BLaER1 (cell line): ENCODE data around the gene ADAM22.

Experiments used
- H3K27ac ChIP-seq: shearing (Covaris generic); formaldehyde crosslinking; 2 replicates; pipeline ENCODE4 v1.8.1; 2022
- H3K27me3 ChIP-seq: shearing (Covaris generic); formaldehyde crosslinking; 2 replicates; pipeline ENCODE4 v1.8.1; 2022
- H3K36me3 ChIP-seq: shearing (Covaris generic); formaldehyde crosslinking; 2 replicates; pipeline ENCODE4 v1.8.1; 2022
- H3K4me1 ChIP-seq: shearing (Covaris generic); formaldehyde crosslinking; 2 replicates; pipeline ENCODE4 v1.8.1; 2022
- H3K4me2 ChIP-seq: shearing (Covaris generic); formaldehyde crosslinking; 2 replicates; pipeline ENCODE4 v1.8.1; 2022
- H3K4me3 ChIP-seq: shearing (Covaris generic); formaldehyde crosslinking; 2 replicates; pipeline ENCODE4 v1.8.1; 2022
- H3K9ac ChIP-seq: shearing (Covaris generic); formaldehyde crosslinking; 2 replicates; pipeline ENCODE4 v1.8.1; 2022
- H3K9me3 ChIP-seq: shearing (Covaris generic); formaldehyde crosslinking; 2 replicates; pipeline ENCODE4 v1.8.1; 2022
- H4K20me1 ChIP-seq: shearing (Covaris generic); formaldehyde crosslinking; 2 replicates; pipeline ENCODE4 v1.8.1; 2022
- Cebpa-rat ChIP-seq: shearing (Covaris generic); IDR thresholded peaks from 2 replicates; pipeline ENCODE4 v1.8.1; 2022

ADAM22 gene

DNA sequence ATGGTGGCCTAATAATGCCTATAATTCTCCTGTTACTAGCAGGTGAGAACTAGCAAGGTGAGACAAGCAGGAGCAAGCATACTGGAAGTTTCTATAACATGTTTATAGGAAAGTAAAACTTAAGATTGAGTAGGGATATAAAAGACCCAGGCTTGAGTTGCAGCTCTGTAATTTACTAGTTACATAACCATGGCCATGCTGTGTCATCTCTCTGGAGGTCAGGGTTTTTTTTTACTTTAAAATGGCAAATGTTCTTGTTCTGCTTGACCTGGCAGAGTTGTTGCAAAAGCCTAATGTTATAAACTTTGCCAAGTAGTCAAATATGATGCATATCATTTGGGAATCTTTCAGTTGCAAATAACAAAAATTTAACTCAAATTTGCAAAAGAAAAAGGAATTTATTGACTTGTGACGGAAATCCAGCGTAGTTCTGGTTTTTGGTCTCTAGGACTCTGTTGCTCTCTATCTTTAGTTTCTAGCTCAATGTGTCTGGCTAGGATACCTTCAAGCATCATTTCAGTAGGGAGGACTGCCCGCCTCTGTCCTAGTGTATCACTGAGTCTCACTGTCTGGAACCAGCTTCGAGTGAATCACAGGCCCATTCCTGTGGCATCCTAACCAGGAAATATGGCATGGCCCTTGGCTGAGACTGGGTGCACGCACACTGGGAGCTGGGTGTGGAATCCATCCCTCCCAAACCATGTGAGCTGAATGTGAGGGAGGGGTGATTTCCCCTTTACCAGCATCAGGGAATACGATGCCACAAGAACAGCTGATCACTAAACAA, 67.9 kb downstream of the ADAM22 start:
- Histone ChIP-seq H3K9me3 (no peaks in the 10 kb centered on the region), H3K4me2 (no peak overlapping the region), H3K4me1 (no peaks in the 10 kb centered on the region), H3K4me3 (no peak overlapping the region), H3K36me3 (no peaks in the 10 kb centered on the region), H4K20me1 (no peaks in the 10 kb centered on the region), H3K27me3 (no peaks in the 10 kb centered on the region), H3K27ac (no peak overlapping the region), H3K9ac (no peak overlapping the region)
- TF ChIP-seq Cebpa-rat: no peak

GRCh38 chr7:88002617-88003016, 68.6 kb downstream of the ADAM22 start:
- Histone ChIP-seq H3K4me3 (no peak overlapping the region), H3K9me3 (no peaks in the 10 kb centered on the region), H3K4me1 (no peaks in the 10 kb centered on the region), H4K20me1 (no peaks in the 10 kb centered on the region), H3K27ac (no peak overlapping the region), H3K4me2 (no peak overlapping the region), H3K27me3 (no peaks in the 10 kb centered on the region), H3K9ac (no peak overlapping the region), H3K36me3 (no peaks in the 10 kb centered on the region)
- no peak for TF ChIP-seq Cebpa-rat

DNA sequence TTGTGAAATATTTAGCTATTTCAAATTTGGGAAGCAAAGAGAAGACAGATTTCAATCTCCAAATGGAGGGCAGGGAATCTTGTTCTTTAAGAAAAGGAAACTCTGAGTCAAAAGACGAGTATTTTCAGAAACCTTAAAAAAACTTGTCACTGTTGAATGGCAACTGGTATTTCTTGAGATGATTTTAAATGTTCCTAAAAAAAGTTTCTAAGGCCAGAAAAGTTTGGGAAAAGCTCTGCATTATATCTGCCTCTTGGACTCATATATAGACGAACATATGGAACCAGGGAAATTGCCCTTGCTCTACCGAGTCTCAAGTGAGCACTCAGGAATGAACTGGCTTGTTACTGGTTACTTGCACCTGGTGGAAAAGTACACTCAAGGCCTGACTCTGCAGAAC, 69.5 kb downstream of the ADAM22 start:
- H3K9ac ChIP-seq: no peak overlapping the region
- no peak overlapping the region for H3K4me3 ChIP-seq
- no peaks in the 10 kb centered on the region for H3K27me3 ChIP-seq
- H3K36me3 ChIP-seq: no peaks in the 10 kb centered on the region
- no peaks in the 10 kb centered on the region for H3K9me3 ChIP-seq
- no peaks in the 10 kb centered on the region for H3K4me1 ChIP-seq
- H4K20me1 ChIP-seq: no peaks in the 10 kb centered on the region
- no peak overlapping the region for H3K4me2 ChIP-seq
- H3K27ac ChIP-seq: no peak overlapping the region
- no peak for TF ChIP-seq Cebpa-rat

DNA sequence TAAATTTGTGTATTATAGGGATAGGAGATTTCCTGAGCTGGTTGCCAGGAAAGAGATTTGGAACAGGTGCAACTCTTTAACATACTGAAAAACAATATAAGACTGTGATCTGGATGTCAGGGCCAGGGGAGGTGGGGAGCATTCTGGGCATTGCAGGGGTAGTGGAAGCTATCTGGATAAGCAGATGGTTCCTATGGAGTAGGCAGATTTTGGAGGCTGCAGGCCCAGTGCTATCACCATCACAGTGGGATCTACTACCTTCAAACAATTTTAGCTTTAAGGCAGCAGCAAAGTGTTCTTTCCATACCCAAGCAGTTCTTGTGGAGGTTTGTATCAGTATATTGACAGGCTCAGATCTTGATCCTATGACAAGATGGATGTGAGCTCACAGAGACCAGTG, 71.1 kb downstream of the ADAM22 start:
- H4K20me1 ChIP-seq: no peaks in the 10 kb centered on the region
- H3K4me3 ChIP-seq: no peak overlapping the region
- no peaks in the 10 kb centered on the region for H3K4me1 ChIP-seq
- no peak overlapping the region for H3K4me2 ChIP-seq
- no peaks in the 10 kb centered on the region for H3K9me3 ChIP-seq
- H3K36me3 ChIP-seq: no peaks in the 10 kb centered on the region
- no peak for TF ChIP-seq Cebpa-rat
- H3K27ac ChIP-seq: no peak overlapping the region
- no peaks in the 10 kb centered on the region for H3K27me3 ChIP-seq
- H3K9ac ChIP-seq: no peak overlapping the region

GRCh38 chr7:88009651-88010050, 75.6 kb downstream of the ADAM22 start:
- H3K4me1 ChIP-seq: no peaks in the 10 kb centered on the region
- no peaks in the 10 kb centered on the region for H3K27me3 ChIP-seq
- no peak for TF ChIP-seq Cebpa-rat
- H3K4me2 ChIP-seq: no peak overlapping the region
- no peaks in the 10 kb centered on the region for H3K9me3 ChIP-seq
- no peak overlapping the region for H3K4me3 ChIP-seq
- H4K20me1 ChIP-seq: no peaks in the 10 kb centered on the region
- no peak overlapping the region for H3K9ac ChIP-seq
- no peaks in the 10 kb centered on the region for H3K36me3 ChIP-seq
- no peak overlapping the region for H3K27ac ChIP-seq

DNA sequence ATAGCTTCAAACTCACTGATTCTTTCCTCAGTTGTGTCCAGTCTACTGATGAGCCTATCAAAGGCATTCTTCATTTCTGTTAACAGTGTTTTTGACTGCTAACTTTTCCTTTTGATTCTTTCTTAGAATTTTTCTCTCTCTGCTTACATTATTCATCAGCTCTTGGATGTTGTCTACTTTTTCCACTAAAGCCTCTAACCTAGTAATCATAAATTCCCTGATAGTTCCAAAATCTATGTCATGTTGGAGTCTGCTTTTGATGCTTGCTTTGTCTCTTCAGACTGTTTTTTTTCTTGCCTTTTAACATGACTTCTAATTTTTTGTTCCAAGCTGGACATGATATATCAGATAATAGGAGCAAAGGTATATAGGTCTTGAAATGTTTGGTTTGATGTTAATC, 78.0 kb downstream of the ADAM22 start:
- Histone ChIP-seq H3K9ac (no peak overlapping the region), H3K4me1 (no peaks in the 10 kb centered on the region), H3K27ac (no peak overlapping the region), H3K4me3 (no peak overlapping the region), H3K4me2 (no peak overlapping the region), H3K27me3 (no peaks in the 10 kb centered on the region), H4K20me1 (no peaks in the 10 kb centered on the region), H3K36me3 (no peaks in the 10 kb centered on the region), H3K9me3 (no peaks in the 10 kb centered on the region)
- TF ChIP-seq Cebpa-rat: no peak

GRCh38 chr7:88013981-88014380, 79.9 kb downstream of the ADAM22 start:
- Histone ChIP-seq H3K27ac (no peak overlapping the region), H3K4me1 (no peaks in the 10 kb centered on the region), H4K20me1 (no peaks in the 10 kb centered on the region), H3K9me3 (no peaks in the 10 kb centered on the region), H3K9ac (no peak overlapping the region), H3K27me3 (no peaks in the 10 kb centered on the region), H3K4me2 (no peak overlapping the region), H3K4me3 (no peak overlapping the region), H3K36me3 (no peaks in the 10 kb centered on the region)
- TF ChIP-seq Cebpa-rat: no peak

DNA sequence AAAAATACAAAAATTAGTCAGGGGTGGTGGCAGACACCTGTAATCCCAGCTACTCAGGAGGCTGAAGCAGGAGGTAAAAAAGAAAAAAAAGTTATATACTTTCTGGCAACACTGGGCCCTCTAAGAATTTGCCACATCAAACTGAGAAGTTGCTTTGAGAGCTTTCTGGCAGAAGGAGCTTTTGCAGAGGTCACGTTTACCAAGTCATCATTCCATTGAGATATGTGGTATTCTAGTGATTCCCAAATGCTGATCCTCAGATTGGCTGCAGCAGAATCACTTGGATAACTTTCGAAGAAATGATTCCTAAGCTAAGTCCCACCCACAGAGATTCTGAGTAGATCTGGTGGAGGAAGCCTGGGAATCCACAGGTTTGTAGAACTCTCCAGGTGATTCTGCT, 80.5 kb downstream of the ADAM22 start:
- Histone ChIP-seq H3K9me3 (no peaks in the 10 kb centered on the region), H3K9ac (no peak overlapping the region), H3K4me2 (no peak overlapping the region), H4K20me1 (no peaks in the 10 kb centered on the region), H3K27me3 (no peaks in the 10 kb centered on the region), H3K27ac (no peak overlapping the region), H3K36me3 (no peaks in the 10 kb centered on the region), H3K4me1 (no peaks in the 10 kb centered on the region), H3K4me3 (no peak overlapping the region)
- no peak for TF ChIP-seq Cebpa-rat

- no peak overlapping the region for H3K27ac ChIP-seq
- no peaks in the 10 kb centered on the region for H3K27me3 ChIP-seq
- no peaks in the 10 kb centered on the region for H4K20me1 ChIP-seq
- H3K36me3 ChIP-seq: no peaks in the 10 kb centered on the region
- no peak overlapping the region for H3K9ac ChIP-seq
- H3K4me2 ChIP-seq: no peak overlapping the region
- no peak for TF ChIP-seq Cebpa-rat
- H3K4me3 ChIP-seq: no peak overlapping the region
- H3K4me1 ChIP-seq: no peaks in the 10 kb centered on the region
- no peaks in the 10 kb centered on the region for H3K9me3 ChIP-seq
These were observed 81.3 kb downstream of the ADAM22 start for GRCh38 chr7:88015309-88015708.

DNA sequence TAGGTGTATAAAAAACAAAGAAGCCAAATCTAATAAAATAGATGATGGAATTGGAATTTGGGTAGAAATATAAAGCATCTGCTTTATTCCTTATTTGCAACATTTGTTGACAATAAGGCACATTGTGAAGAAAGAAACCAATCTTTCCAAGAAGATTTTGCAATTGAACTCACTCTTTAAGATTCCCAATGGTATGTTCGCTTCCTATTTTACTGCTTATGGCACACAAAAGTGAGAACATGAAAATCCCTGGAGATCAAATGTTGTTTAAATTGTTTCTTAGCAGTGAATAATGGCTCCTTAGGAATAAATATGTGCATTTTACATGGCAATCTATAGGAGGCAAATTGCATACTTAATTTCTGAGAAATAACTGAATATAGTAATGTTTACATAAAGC, 84.5 kb downstream of the ADAM22 start:
- H3K4me2 ChIP-seq: no peak overlapping the region
- H3K27me3 ChIP-seq: no peaks in the 10 kb centered on the region
- H3K4me3 ChIP-seq: no peak overlapping the region
- H3K27ac ChIP-seq: no peak overlapping the region
- no peak for TF ChIP-seq Cebpa-rat
- H3K36me3 ChIP-seq: no peaks in the 10 kb centered on the region
- H3K9me3 ChIP-seq: no peaks in the 10 kb centered on the region
- no peak overlapping the region for H3K9ac ChIP-seq
- H3K4me1 ChIP-seq: no peaks in the 10 kb centered on the region
- no peaks in the 10 kb centered on the region for H4K20me1 ChIP-seq
